ENCODE results near the gene KIF16B.

DNA sequence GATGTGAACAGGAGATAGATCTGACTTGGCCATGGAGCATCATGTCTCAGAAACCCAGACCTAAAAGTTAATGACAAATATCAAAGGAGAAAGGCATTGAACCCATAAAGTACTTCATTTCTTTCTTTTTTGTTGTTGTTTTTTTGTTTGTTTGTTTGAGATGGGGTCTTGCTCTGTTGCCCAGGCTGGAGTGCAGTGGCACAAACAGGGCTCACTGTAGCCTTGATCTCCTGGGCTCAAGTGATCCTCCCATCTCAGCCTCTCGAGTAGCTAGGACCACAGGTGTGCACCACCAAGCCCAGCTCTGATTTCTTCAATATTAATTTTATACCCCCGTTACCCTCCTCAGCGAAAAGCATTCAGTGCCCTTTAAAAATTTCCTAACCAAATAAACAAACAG is 45.8 kb downstream of the KIF16B start:
- TF ChIP-seq NFYB (CRISPR knock-in tag; conservative IDR thresholded peaks at IDR 0.05; ENCODE audit: low read depth) = no peak
- TF ChIP-seq, protein P1, sequence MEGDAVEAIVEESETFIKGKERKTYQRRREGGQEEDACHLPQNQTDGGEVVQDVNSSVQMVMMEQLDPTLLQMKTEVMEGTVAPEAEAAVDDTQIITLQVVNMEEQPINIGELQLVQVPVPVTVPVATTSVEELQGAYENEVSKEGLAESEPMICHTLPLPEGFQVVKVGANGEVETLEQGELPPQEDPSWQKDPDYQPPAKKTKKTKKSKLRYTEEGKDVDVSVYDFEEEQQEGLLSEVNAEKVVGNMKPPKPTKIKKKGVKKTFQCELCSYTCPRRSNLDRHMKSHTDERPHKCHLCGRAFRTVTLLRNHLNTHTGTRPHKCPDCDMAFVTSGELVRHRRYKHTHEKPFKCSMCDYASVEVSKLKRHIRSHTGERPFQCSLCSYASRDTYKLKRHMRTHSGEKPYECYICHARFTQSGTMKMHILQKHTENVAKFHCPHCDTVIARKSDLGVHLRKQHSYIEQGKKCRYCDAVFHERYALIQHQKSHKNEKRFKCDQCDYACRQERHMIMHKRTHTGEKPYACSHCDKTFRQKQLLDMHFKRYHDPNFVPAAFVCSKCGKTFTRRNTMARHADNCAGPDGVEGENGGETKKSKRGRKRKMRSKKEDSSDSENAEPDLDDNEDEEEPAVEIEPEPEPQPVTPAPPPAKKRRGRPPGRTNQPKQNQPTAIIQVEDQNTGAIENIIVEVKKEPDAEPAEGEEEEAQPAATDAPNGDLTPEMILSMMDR (IDR thresholded peaks at IDR 0.05) = no peak
- TF ChIP-seq JUN (CRISPR knock-in tag; IDR thresholded peaks at IDR 0.05) = no peak
- TF ChIP-seq, protein P2, sequence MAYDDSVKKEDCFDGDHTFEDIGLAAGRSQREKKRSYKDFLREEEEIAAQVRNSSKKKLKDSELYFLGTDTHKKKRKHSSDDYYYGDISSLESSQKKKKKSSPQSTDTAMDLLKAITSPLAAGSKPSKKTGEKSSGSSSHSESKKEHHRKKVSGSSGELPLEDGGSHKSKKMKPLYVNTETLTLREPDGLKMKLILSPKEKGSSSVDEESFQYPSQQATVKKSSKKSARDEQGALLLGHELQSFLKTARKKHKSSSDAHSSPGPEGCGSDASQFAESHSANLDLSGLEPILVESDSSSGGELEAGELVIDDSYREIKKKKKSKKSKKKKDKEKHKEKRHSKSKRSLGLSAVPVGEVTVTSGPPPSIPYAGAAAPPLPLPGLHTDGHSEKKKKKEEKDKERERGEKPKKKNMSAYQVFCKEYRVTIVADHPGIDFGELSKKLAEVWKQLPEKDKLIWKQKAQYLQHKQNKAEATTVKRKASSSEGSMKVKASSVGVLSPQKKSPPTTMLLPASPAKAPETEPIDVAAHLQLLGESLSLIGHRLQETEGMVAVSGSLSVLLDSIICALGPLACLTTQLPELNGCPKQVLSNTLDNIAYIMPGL (CRISPR knock-in tag; IDR thresholded peaks at IDR 0.05) = no peak
- no peak for TF ChIP-seq TCF7 (CRISPR knock-in tag; IDR thresholded peaks at IDR 0.05; ENCODE audit: low read depth)
- TF ChIP-seq NR3C1 (CRISPR knock-in tag; conservative IDR thresholded peaks at IDR 0.05; ENCODE audit: low read depth) = no peak
- TF ChIP-seq, protein P3, sequence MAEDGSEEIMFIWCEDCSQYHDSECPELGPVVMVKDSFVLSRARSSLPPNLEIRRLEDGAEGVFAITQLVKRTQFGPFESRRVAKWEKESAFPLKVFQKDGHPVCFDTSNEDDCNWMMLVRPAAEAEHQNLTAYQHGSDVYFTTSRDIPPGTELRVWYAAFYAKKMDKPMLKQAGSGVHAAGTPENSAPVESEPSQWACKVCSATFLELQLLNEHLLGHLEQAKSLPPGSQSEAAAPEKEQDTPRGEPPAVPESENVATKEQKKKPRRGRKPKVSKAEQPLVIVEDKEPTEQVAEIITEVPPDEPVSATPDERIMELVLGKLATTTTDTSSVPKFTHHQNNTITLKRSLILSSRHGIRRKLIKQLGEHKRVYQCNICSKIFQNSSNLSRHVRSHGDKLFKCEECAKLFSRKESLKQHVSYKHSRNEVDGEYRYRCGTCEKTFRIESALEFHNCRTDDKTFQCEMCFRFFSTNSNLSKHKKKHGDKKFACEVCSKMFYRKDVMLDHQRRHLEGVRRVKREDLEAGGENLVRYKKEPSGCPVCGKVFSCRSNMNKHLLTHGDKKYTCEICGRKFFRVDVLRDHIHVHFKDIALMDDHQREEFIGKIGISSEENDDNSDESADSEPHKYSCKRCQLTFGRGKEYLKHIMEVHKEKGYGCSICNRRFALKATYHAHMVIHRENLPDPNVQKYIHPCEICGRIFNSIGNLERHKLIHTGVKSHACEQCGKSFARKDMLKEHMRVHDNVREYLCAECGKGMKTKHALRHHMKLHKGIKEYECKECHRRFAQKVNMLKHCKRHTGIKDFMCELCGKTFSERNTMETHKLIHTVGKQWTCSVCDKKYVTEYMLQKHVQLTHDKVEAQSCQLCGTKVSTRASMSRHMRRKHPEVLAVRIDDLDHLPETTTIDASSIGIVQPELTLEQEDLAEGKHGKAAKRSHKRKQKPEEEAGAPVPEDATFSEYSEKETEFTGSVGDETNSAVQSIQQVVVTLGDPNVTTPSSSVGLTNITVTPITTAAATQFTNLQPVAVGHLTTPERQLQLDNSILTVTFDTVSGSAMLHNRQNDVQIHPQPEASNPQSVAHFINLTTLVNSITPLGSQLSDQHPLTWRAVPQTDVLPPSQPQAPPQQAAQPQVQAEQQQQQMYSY (CRISPR knock-in tag; IDR thresholded peaks at IDR 0.05) = no peak
- TF ChIP-seq CBFB (CRISPR knock-in tag; IDR thresholded peaks at IDR 0.05; ENCODE audit: low read depth) = no peak
- TF ChIP-seq, protein P4, sequence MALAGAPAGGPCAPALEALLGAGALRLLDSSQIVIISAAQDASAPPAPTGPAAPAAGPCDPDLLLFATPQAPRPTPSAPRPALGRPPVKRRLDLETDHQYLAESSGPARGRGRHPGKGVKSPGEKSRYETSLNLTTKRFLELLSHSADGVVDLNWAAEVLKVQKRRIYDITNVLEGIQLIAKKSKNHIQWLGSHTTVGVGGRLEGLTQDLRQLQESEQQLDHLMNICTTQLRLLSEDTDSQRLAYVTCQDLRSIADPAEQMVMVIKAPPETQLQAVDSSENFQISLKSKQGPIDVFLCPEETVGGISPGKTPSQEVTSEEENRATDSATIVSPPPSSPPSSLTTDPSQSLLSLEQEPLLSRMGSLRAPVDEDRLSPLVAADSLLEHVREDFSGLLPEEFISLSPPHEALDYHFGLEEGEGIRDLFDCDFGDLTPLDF (CRISPR knock-in tag; IDR thresholded peaks at IDR 0.05) = no peak
- TF ChIP-seq SP1 (CRISPR knock-in tag; conservative IDR thresholded peaks at IDR 0.05) = no peak

Measured in WTC11 (cell line).